ENCODE results near the gene RAB3IP. TPM values are rescaled to one million over a fixed set of nuclear protein-coding genes. Genes with fewer than 3 reads are reported as not detected.
"Not testable (repeated sequence)": the region's sequence is repeated elsewhere in the genome, so short reads cannot be mapped to it uniquely, and the experiment has no call there.

The RAB3IP gene
- total and polyA plus RNA-seq, 7 donors = 3.6 to 40.0 (median 11.4) TPM

DNA sequence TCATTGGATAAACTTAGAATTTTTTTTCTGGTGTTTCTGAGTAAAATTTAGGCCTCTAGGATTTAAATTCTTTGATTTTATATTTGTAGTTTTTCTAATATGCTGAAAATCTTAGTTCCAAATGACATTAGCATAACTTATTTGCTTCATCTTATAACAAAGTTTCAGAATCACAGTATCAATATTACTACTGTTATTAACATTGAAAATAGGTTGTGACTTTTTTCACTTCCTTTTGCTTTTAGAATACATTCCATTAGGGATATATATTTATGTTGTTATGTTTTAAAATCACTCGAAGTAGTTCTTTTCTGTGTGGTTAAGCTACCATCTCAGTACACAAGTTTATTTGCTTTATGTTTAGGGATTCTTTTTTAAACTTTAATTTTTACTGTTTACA lies 12.8 kb downstream of the RAB3IP start:
- no peak overlapping the region for H3K4me3 ChIP-seq
- H3K4me1 ChIP-seq = no peaks in the 10 kb centered on the region
- H3K27me3 ChIP-seq = no peaks in the 10 kb centered on the region
- no peak for DNase-seq
- TF ChIP-seq EP300 (IDR thresholded peaks at IDR 0.05) = no peak
- TF ChIP-seq POLR2AphosphoS5 (IDR thresholded peaks at IDR 0.05) = no peak
- TF ChIP-seq, protein P1, sequence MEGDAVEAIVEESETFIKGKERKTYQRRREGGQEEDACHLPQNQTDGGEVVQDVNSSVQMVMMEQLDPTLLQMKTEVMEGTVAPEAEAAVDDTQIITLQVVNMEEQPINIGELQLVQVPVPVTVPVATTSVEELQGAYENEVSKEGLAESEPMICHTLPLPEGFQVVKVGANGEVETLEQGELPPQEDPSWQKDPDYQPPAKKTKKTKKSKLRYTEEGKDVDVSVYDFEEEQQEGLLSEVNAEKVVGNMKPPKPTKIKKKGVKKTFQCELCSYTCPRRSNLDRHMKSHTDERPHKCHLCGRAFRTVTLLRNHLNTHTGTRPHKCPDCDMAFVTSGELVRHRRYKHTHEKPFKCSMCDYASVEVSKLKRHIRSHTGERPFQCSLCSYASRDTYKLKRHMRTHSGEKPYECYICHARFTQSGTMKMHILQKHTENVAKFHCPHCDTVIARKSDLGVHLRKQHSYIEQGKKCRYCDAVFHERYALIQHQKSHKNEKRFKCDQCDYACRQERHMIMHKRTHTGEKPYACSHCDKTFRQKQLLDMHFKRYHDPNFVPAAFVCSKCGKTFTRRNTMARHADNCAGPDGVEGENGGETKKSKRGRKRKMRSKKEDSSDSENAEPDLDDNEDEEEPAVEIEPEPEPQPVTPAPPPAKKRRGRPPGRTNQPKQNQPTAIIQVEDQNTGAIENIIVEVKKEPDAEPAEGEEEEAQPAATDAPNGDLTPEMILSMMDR (IDR thresholded peaks at IDR 0.05) = no peak
- TF ChIP-seq POLR2A (IDR thresholded peaks at IDR 0.05) = no peak
- no peak overlapping the region for H3K27ac ChIP-seq
- intact Hi-C loops (cut with DNase I) = no loop called here
- 47 to 62% methylated on average over 1 of the region's 1 CpG for WGBS, 2 donors
- H3K36me3 ChIP-seq = peaks cover 0 to 6% (median 0%) of the 10 kb centered on the region in 4 donors
- no peaks in the 10 kb centered on the region for H3K9me3 ChIP-seq

DNA sequence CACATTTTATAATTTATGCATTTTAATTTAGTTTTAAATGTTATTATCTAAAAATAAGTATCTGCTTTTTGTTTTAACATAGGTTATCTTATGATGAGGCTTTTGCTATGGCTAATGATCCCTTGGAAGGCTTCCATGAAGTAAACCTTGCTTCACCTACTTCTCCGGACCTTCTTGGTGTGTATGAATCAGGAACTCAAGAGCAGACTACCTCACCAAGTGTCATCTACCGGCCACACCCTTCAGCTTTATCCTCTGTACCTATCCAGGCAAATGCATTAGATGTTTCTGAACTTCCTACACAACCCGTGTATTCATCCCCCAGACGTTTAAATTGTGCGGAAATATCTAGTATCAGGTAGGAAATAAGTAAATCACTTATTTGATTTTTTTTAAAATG lies 16.6 kb downstream of the RAB3IP start:
- H3K4me1 ChIP-seq = no peaks in the 10 kb centered on the region
- intact Hi-C loops (cut with DNase I) = no loop called here

DNA sequence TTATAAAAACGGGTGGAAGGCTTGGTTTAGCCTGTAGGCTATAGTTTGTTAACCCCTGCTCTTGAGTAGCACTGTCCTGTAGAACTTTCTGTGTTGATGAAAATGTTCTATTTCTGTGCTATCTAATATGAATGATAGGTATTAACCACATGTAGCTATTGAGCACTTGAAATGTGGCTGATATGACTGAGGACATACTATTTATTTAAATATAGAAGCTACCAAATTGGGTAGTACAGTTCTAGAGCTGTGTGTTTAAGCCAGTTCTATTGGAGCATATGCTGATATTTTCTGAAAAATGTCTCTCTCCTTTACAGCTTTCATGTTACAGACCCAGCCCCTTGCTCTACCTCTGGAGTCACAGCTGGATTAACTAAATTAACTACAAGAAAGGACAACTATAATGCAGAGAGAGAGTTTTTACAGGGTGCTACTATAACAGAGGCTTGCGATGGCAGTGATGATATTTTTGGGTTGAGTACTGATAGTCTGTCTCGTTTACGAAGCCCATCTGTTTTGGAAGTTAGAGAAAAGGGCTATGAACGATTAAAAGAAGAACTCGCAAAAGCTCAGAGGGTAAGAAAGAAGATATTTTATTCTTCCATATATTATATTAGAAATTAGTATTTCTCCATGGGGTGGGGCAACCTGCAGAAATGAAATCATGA lies 17.6 kb downstream of the RAB3IP start:
- no peak for TF ChIP-seq POLR2AphosphoS5 (IDR thresholded peaks at IDR 0.05)
- TF ChIP-seq POLR2A (IDR thresholded peaks at IDR 0.05) = no peak
- TF ChIP-seq, protein P1 (IDR thresholded peaks at IDR 0.05) = no peak
- TF ChIP-seq EP300 (IDR thresholded peaks at IDR 0.05) = no peak
- peaks cover 0 to 3% (median 0%) of the 10 kb centered on the region in 4 donors for H3K9me3 ChIP-seq
- intact Hi-C loops (cut with DNase I) = no loop called here
- no peaks in the 10 kb centered on the region for H3K27me3 ChIP-seq
- no peak overlapping the region for H3K4me3 ChIP-seq
- no peak for DNase-seq
- H3K36me3 ChIP-seq = peaks cover 0 to 17% (median 0%) of the 10 kb centered on the region in 4 donors
- H3K27ac ChIP-seq = no peak overlapping the region
- no peaks in the 10 kb centered on the region for H3K4me1 ChIP-seq
- WGBS, 2 donors = 93 to 95% methylated on average over 6 of the region's 6 CpGs

More for the DNA sequence above, 16.6 kb downstream of the RAB3IP start:
- Histone ChIP-seq H3K36me3 (peaks cover 0 to 17% (median 0%) of the 10 kb centered on the region in 4 donors), H3K27me3 (no peaks in the 10 kb centered on the region), H3K9me3 (peaks cover 0 to 3% (median 0%) of the 10 kb centered on the region in 4 donors), H3K27ac (no peak overlapping the region), H3K4me3 (no peak overlapping the region)
- WGBS, 2 donors = 94 to 97% methylated on average over 5 of the region's 5 CpGs
- DNase-seq = no peak
- TF ChIP-seq EP300 (IDR thresholded peaks at IDR 0.05) (no peak), POLR2A (IDR thresholded peaks at IDR 0.05) (no peak), POLR2AphosphoS5 (IDR thresholded peaks at IDR 0.05) (no peak)
- TF ChIP-seq, protein P1 (IDR thresholded peaks at IDR 0.05) = no peak

DNA sequence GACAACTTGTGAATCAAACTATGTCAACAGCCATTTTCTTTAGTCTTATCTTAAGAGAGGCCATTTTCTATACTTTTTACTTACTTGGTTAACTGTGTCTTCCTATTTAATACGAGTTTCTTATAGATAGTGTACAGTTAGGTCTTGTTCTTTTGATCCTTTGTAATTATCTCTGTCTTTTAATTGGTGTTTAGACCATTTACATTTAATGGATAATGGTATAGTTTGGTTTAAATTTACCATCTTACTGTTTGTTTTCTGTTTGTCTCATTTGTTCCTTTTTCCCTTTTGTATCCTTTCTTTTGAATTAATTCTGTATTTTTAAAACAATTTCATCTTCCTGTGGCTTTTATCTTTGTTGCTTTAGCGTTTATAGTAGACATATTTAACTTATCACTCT lies 19.4 kb downstream of the RAB3IP start:
- Histone ChIP-seq H3K9me3 (peaks cover 0 to 3% (median under 1%) of the 10 kb centered on the region in 4 donors), H3K36me3 (peaks cover 0 to 17% (median 0%) of the 10 kb centered on the region in 4 donors), H3K4me3 (no peak overlapping the region), H3K27me3 (no peaks in the 10 kb centered on the region), H3K27ac (no peak overlapping the region), H3K4me1 (no peaks in the 10 kb centered on the region)
- WGBS, 2 donors = 95 to 97% methylated on average over 2 of the region's 2 CpGs
- no peak for DNase-seq
- TF ChIP-seq EP300 (IDR thresholded peaks at IDR 0.05) (no peak), POLR2A (IDR thresholded peaks at IDR 0.05) (no peak), POLR2AphosphoS5 (IDR thresholded peaks at IDR 0.05) (no peak)
- TF ChIP-seq, protein P1 (IDR thresholded peaks at IDR 0.05) = no peak
- intact Hi-C loops (cut with DNase I) = no loop called here

DNA sequence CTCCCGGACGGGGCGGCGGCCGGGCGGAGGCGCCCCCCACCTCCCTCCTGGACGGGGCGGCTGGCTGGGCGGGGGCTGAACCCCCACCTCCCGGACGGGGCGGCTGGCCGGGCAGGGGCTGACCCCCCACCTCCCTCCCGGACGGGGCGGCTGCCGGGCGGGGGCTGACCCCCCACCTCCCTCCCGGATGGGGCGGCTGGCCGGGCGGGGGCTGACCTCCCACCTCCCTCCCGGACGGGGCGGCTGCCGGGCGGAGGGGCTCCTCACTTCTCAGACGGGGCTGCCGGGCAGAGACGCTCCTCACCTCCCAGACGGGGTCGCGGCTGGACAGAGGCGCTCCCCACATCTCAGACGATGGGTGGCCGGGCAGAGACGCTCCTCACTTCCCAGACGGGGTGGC lies 20.9 kb downstream of the RAB3IP start:
- DNase-seq; H3K9me3 ChIP-seq; H3K27ac ChIP-seq; intact Hi-C loops (cut with DNase I); H3K27me3 ChIP-seq; H3K4me3 ChIP-seq; H3K4me1 ChIP-seq: not testable (repeated sequence)
- H3K36me3 ChIP-seq = peaks cover 0 to 17% (median 0%) of the 10 kb centered on the region in 4 donors
- 97% methylated on average over 39 of the region's 39 CpGs for WGBS, 2 donors
